Smooth muscle cell (in vitro differentiated cells): ENCODE data around the gene ATP7B. TPM values are rescaled to one million over a fixed set of nuclear protein-coding genes. Genes with fewer than 3 reads are reported as not detected.

ENCODE experiments used
- DNase-seq: peaks from one replicate; lab custom pipeline; 2025; ENCODE audit not compliant: unreplicated experiment; lab: John Stamatoyannopoulos, UW
- H2AFZ ChIP-seq: fragments of 200-600 bp; sonication (generic); 2 replicates; pipeline ENCODE4 v1.6.0; 2016; ENCODE audit warnings: antibody characterized with exemption, low read depth, mild to moderate bottlenecking
- H3F3A ChIP-seq: fragments of 200-600 bp; sonication (generic); 2 replicates; pipeline ENCODE4 v1.6.0; 2017; ENCODE audit warnings: antibody characterized with exemption, low read depth
- H3K27ac ChIP-seq: fragments of 200-600 bp; sonication (generic); 2 replicates; pipeline ENCODE4 v1.5.1; 2016; ENCODE audit warnings: low read depth, mild to moderate bottlenecking
- H3K27me3 ChIP-seq: fragments of 200-600 bp; sonication (generic); 2 replicates; pipeline ENCODE4 v1.6.1; 2016; ENCODE audit warnings: low read depth, mild to moderate bottlenecking
- H3K36me3 ChIP-seq: fragments of 200-600 bp; sonication (generic); 2 replicates; pipeline ENCODE4 v1.5.1; 2016; ENCODE audit warnings: low read depth
- H3K4me1 ChIP-seq: fragments of 200-600 bp; sonication (generic); 2 replicates; pipeline ENCODE4 v1.5.1; 2016; ENCODE audit warnings: low read depth
- H3K4me2 ChIP-seq: fragments of 200-600 bp; sonication (generic); 2 replicates; pipeline ENCODE4 v1.6.0; 2016; ENCODE audit warnings: mild to moderate bottlenecking
- H3K4me3 ChIP-seq: fragments of 200-600 bp; sonication (generic); 2 replicates; pipeline ENCODE4 v1.5.1; 2016; ENCODE audit warnings: mild to moderate bottlenecking
- H3K79me2 ChIP-seq: fragments of 200-600 bp; sonication (generic); 2 replicates; pipeline ENCODE4 v1.6.0; 2016; ENCODE audit warnings: low read depth, mild to moderate bottlenecking
- H3K9ac ChIP-seq: fragments of 200-600 bp; sonication (generic); 2 replicates; pipeline ENCODE4 v1.6.0; 2016; ENCODE audit warnings: low read depth
- H3K9me3 ChIP-seq: fragments of 200-600 bp; sonication (generic); replicated peaks from 2 replicates; pipeline ENCODE4 v1.5.1; 2016; ENCODE audit warnings: low read depth
- H4K20me1 ChIP-seq: fragments of 200-600 bp; sonication (generic); 2 replicates; pipeline ENCODE4 v1.6.0; 2016; ENCODE audit warnings: low read depth
- CTCF ChIP-seq: fragments of 200-600 bp; sonication (generic); IDR thresholded peaks from 2 replicates; pipeline ENCODE4 v1.5.1; 2017; ENCODE audit warnings: borderline replicate concordance, mild to moderate bottlenecking, antibody characterized with exemption; ENCODE audit not compliant: insufficient read depth, poor library complexity, severe bottlenecking
- WGBS: methylation state at CpG from one replicate; pipeline ENCODE4 v1.1.7; 2016; ENCODE audit warnings: low lambda C conversion rate; 5-methylcytosine and 5-hydroxymethylcytosine counted together
- polyA plus RNA-seq: library from polyadenylated mRNA; unstranded; fragments of >200 nt; fragmentation: Nextera tagmentation; extraction: Ambion mirVana; gene quantifications from 2 replicates; pipeline ENCODE4 v1.2.1, GENCODE V29; 2016
- total RNA-seq: library from RNA; depleted of rRNA; stranded (reverse); fragments of >200 nt; gene quantifications from 2 replicates; pipeline ENCODE4 v1.2.3, GENCODE V29; 2014

ATP7B gene
- 21.5 and 23.5 TPM in 2 replicates for total RNA-seq
- 9.3 and 10.0 TPM in 2 replicates for polyA plus RNA-seq

DNA sequence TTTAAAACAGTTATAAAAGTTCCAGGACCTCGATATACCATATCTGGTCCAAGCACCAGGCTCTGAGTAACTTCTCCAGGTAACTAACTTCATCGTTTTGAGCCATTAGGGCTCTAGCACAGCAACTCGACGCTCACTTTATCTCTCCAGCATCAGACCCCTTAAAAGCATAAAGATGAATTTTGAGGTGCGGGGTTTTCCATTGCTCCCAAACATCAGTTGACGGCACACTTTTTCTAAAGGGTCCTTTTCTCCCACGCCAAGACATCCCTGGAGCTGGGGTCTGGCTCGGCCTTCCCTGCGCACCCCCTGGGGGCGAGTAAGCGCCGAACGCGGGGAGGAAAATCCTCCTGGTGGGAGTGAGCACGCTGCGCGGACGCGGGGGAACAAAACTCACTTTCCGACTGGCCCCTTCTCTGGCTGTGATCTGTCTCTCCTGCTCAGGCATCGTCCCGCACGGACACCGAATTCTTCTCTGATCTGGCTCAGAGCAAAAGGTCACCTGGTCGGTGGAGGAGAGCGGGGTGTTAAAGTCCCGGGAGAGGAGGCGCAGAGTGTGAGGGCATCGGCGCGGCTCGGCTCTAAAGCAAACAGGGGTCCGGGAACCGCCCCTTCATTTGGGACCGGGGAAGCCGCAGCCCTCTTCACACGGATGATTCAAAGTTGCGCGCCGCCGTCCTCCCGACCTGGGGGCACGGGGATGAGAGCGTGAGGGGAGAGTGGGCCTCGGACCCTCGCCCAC is at the start of gene ATP7B:
ATP7B (minus strand) TSS at position 561 of the 742 bp plus-strand sequence; CDS start at position 448, 113 bp downstream.
- H3K9me3 ChIP-seq = no peaks in the 10 kb centered on the region
- peaks cover 8% of the 10 kb centered on the region for H4K20me1 ChIP-seq
- WGBS = 3% methylated on average over 44 of the region's 46 CpGs
- peak; percentile 59 for DNase-seq
- no peaks in the 10 kb centered on the region for H3K27me3 ChIP-seq
- H3K4me2 ChIP-seq = peak within 1 kb of the TSS; percentile 99
- TF ChIP-seq CTCF = peak; percentile 18
- H3K9ac ChIP-seq = peak within 1 kb of the TSS; percentile 92
- H2AFZ ChIP-seq = peak within 1 kb of the TSS; percentile 93
- H3K79me2 ChIP-seq = peaks cover 97% of the 10 kb centered on the region
- peak within 1 kb of the TSS; percentile 78 for H3K27ac ChIP-seq
- H3K4me1 ChIP-seq = peaks cover 17% of the 10 kb centered on the region
- peak within 1 kb of the TSS; percentile 94 for H3K4me3 ChIP-seq
- no peaks in the 10 kb centered on the region for H3F3A ChIP-seq
- H3K36me3 ChIP-seq = no peaks in the 10 kb centered on the region

- Histone ChIP-seq H3K79me2 (no peaks in the 10 kb centered on the region), H4K20me1 (no peaks in the 10 kb centered on the region), H3K4me2 (peak overlapping the region; percentile 73), H3F3A (no peaks in the 10 kb centered on the region), H3K4me3 (no peak overlapping the region), H3K27me3 (no peaks in the 10 kb centered on the region), H2AFZ (no peak overlapping the region), H3K27ac (peak overlapping the region; percentile 25), H3K9me3 (no peaks in the 10 kb centered on the region), H3K36me3 (no peaks in the 10 kb centered on the region), H3K9ac (no peak overlapping the region), H3K4me1 (no peaks in the 10 kb centered on the region)
- DNase-seq = no peak
- TF ChIP-seq CTCF = no peak
- 10% methylated on average over 4 of the region's 4 CpGs for WGBS
These were observed 42.2 kb upstream of the ATP7B start for GRCh38 chr13:52053460-52053859.

GRCh38 chr13:52051400-52051799 is 40.1 kb upstream of the ATP7B start:
- Histone ChIP-seq H3K27ac (no peak overlapping the region), H3K4me3 (no peak overlapping the region), H2AFZ (peak overlapping the region; percentile 75), H3K9ac (no peak overlapping the region), H3K79me2 (no peaks in the 10 kb centered on the region), H3K27me3 (no peaks in the 10 kb centered on the region), H3K4me2 (peak overlapping the region; percentile 73), H3K9me3 (no peaks in the 10 kb centered on the region), H3F3A (no peaks in the 10 kb centered on the region), H4K20me1 (no peaks in the 10 kb centered on the region), H3K36me3 (no peaks in the 10 kb centered on the region), H3K4me1 (no peaks in the 10 kb centered on the region)
- no peak for TF ChIP-seq CTCF
- DNase-seq = no peak
- WGBS = 44% methylated on average over 7 of the region's 7 CpGs

DNA sequence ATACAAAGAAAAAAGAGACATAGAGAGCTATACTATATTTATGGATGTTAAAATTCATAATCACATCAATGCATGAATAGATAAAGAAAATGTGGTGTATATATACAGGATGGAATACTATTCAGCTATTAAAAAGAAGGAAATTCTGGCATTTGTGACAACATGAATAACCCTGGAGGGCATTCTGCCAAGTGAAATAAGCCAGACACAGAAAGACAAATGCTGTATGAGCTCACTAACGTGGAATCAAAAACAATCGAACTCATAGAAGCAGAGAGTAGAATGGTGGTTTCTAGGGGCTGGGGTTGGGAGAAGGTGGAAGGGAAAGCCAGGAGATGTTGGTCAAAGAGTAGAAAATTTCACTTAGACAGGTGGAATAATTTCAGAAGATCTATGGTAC is 37.3 kb upstream of the ATP7B start:
- H3K9me3 ChIP-seq = no peaks in the 10 kb centered on the region
- H3K36me3 ChIP-seq = no peaks in the 10 kb centered on the region
- WGBS = 72% methylated on average over 2 of the region's 2 CpGs
- H2AFZ ChIP-seq = no peak overlapping the region
- H3K4me2 ChIP-seq = no peak overlapping the region
- no peak overlapping the region for H3K4me3 ChIP-seq
- no peaks in the 10 kb centered on the region for H3K4me1 ChIP-seq
- H3K9ac ChIP-seq = no peak overlapping the region
- DNase-seq = no peak
- no peaks in the 10 kb centered on the region for H3K27me3 ChIP-seq
- H3K27ac ChIP-seq = no peak overlapping the region
- H4K20me1 ChIP-seq = no peaks in the 10 kb centered on the region
- H3K79me2 ChIP-seq = no peaks in the 10 kb centered on the region
- no peaks in the 10 kb centered on the region for H3F3A ChIP-seq
- TF ChIP-seq CTCF = no peak
